MM.1S (cell line): ENCODE measurements around the gene CDK5.

ENCODE experiments used
- DNase-seq: peaks from one replicate; pipeline ENCODE4 v3.0.0-alpha.2; 2015
- H2AFZ ChIP-seq: fragments of 300-600 bp; sonication (generic); 2 replicates; pipeline ENCODE4 v1.6.0; 2016; ENCODE audit warnings: antibody characterized with exemption, low read length
- H3F3A ChIP-seq: fragments of 300-600 bp; sonication (generic); 2 replicates; pipeline ENCODE4 v1.6.1; 2016; ENCODE audit warnings: mild to moderate bottlenecking, antibody characterized with exemption, low read length, moderate library complexity, mixed read lengths; ENCODE audit not compliant: insufficient read depth
- H3K27ac ChIP-seq: fragments of 300-600 bp; sonication (generic); 2 replicates; pipeline ENCODE4 v1.5.1; 2016; ENCODE audit warnings: mild to moderate bottlenecking, low read length
- H3K27me3 ChIP-seq: fragments of 300-600 bp; sonication (generic); replicated peaks from 2 replicates; pipeline ENCODE4 v1.6.0; 2016; ENCODE audit warnings: low read length; ENCODE audit not compliant: insufficient read depth
- H3K36me3 ChIP-seq: fragments of 300-600 bp; sonication (generic); replicated peaks from 2 replicates; pipeline ENCODE4 v1.6.1; 2016; ENCODE audit warnings: mild to moderate bottlenecking, low read length, mixed read lengths; ENCODE audit not compliant: insufficient read depth
- H3K4me1 ChIP-seq: fragments of 300-600 bp; sonication (generic); 2 replicates; pipeline ENCODE4 v1.6.1; 2016; ENCODE audit warnings: low read length, mixed read lengths
- H3K4me2 ChIP-seq: fragments of 300-600 bp; sonication (generic); 2 replicates; pipeline ENCODE4 v1.6.0; 2016; ENCODE audit warnings: low read depth, low read length
- H3K4me3 ChIP-seq: fragments of 300-600 bp; sonication (generic); 2 replicates; pipeline ENCODE4 v1.5.1; 2016; ENCODE audit warnings: low read length, mixed read lengths
- H3K79me2 ChIP-seq: fragments of 300-600 bp; sonication (generic); 2 replicates; pipeline ENCODE4 v1.6.1; 2016; ENCODE audit warnings: mixed run types, low read length, mixed read lengths
- H3K9ac ChIP-seq: fragments of 300-600 bp; sonication (generic); 2 replicates; pipeline ENCODE4 v1.6.1; 2016; ENCODE audit warnings: low read length, mixed read lengths
- H3K9me2 ChIP-seq: fragments of 300-600 bp; sonication (generic); replicated peaks from 2 replicates; pipeline ENCODE4 v1.6.1; 2016; ENCODE audit warnings: mild to moderate bottlenecking, low read length, mixed read lengths; ENCODE audit not compliant: insufficient read depth
- H3K9me3 ChIP-seq: fragments of 300-600 bp; sonication (generic); replicated peaks from 2 replicates; pipeline ENCODE4 v1.6.1; 2016; ENCODE audit warnings: mild to moderate bottlenecking, low read length, mixed read lengths; ENCODE audit not compliant: insufficient read depth
- H4K20me1 ChIP-seq: fragments of 300-600 bp; sonication (generic); 2 replicates; pipeline ENCODE4 v1.6.1; 2016; ENCODE audit warnings: mild to moderate bottlenecking, low read length, moderate library complexity, mixed read lengths; ENCODE audit not compliant: insufficient read depth
- CTCF ChIP-seq: fragments of 300-600 bp; sonication (generic); IDR thresholded peaks from 2 replicates; pipeline ENCODE4 v1.5.1; 2016; ENCODE audit warnings: antibody characterized with exemption, low read length, mixed read lengths
- EZH2 ChIP-seq: fragments of 300-600 bp; sonication (generic); optimal IDR thresholded peaks from 2 replicates; pipeline ENCODE3; 2017; ENCODE audit warnings: low read depth, mild to moderate bottlenecking, antibody characterized with exemption, low read length, mixed read lengths
- EZH2phosphoT487 ChIP-seq: fragments of 300-600 bp; sonication (generic); IDR thresholded peaks from 2 replicates; pipeline ENCODE4 v1.6.1; 2018; ENCODE audit warnings: antibody characterized with exemption, low read length

The CDK5 gene

GRCh38 chr7:151075978-151076426 is 18.3 kb upstream of the CDK5 start:
- Histone ChIP-seq H3K4me1 (peaks cover 8% of the 10 kb centered on the region), H2AFZ (no peak overlapping the region), H3K79me2 (peaks cover 30% of the 10 kb centered on the region), H3K9me2 (no peaks in the 10 kb centered on the region), H3K27ac (no peak overlapping the region), H3K9me3 (no peaks in the 10 kb centered on the region), H3K4me2 (no peak overlapping the region), H4K20me1 (no peaks in the 10 kb centered on the region), H3K36me3 (peaks cover 3% of the 10 kb centered on the region; the same call in 1 of the 2 replicates), H3K9ac (no peak overlapping the region), H3F3A (peaks cover 13% of the 10 kb centered on the region; the same call in 1 of the 2 replicates), H3K27me3 (no peaks in the 10 kb centered on the region), H3K4me3 (no peak overlapping the region)
- DNase-seq = no peak
- TF ChIP-seq EZH2phosphoT487 (no peak), CTCF (no peak), EZH2 (no peak)

GRCh38 chr7:151075662-151075971 is 17.9 kb upstream of the CDK5 start:
- peaks cover 8% of the 10 kb centered on the region for H3K4me1 ChIP-seq
- no peaks in the 10 kb centered on the region for H3K9me3 ChIP-seq
- H2AFZ ChIP-seq = no peak overlapping the region
- no peaks in the 10 kb centered on the region for H3K9me2 ChIP-seq
- peaks cover 3% of the 10 kb centered on the region; the same call in 1 of the 2 replicates for H3K36me3 ChIP-seq
- no peaks in the 10 kb centered on the region for H4K20me1 ChIP-seq
- peaks cover 12% of the 10 kb centered on the region; the same call in 1 of the 2 replicates for H3F3A ChIP-seq
- H3K4me3 ChIP-seq = no peak overlapping the region
- no peak for DNase-seq
- no peak overlapping the region for H3K4me2 ChIP-seq
- H3K27ac ChIP-seq = no peak overlapping the region
- peaks cover 29% of the 10 kb centered on the region for H3K79me2 ChIP-seq
- no peak for TF ChIP-seq EZH2
- no peak for TF ChIP-seq CTCF
- no peak for TF ChIP-seq EZH2phosphoT487
- H3K27me3 ChIP-seq = no peaks in the 10 kb centered on the region
- no peak overlapping the region for H3K9ac ChIP-seq

GRCh38 chr7:151074817-151075661 is 17.3 kb upstream of the CDK5 start:
- Histone ChIP-seq H3K9me3 (no peaks in the 10 kb centered on the region), H3K9ac (no peak overlapping the region), H4K20me1 (no peaks in the 10 kb centered on the region), H3K4me3 (no peak overlapping the region), H3K79me2 (peaks cover 24% of the 10 kb centered on the region), H3K4me2 (no peak overlapping the region), H3K27ac (no peak overlapping the region), H3F3A (peaks cover 12% of the 10 kb centered on the region; the same call in 1 of the 2 replicates), H3K4me1 (peaks cover 8% of the 10 kb centered on the region), H3K9me2 (no peaks in the 10 kb centered on the region), H3K27me3 (no peaks in the 10 kb centered on the region), H3K36me3 (peaks cover 3% of the 10 kb centered on the region; the same call in 1 of the 2 replicates), H2AFZ (no peak overlapping the region)
- TF ChIP-seq EZH2phosphoT487 (no peak), EZH2 (no peak), CTCF (no peak)
- no peak for DNase-seq
